Natural killer cell (primary cell): ENCODE measurements around the gene C5orf58. TPM values are rescaled to one million over a fixed set of nuclear protein-coding genes. Genes with fewer than 3 reads are reported as not detected.
A peak's percentile ranks its signal among the peaks of the same experiment; 100 is the strongest.

Experiments
- ATAC-seq, 3 donors: fragments of 150-1000 bp in 2 of 3; fragments of 200-7000 bp in 1 of 3; cut with Tn5 transposase; 1 replicate in 1 of 3; 2 replicates in 2 of 3; pipeline ENCODE4 v1.10.0; 2021; ENCODE audit warnings: mild to moderate bottlenecking in 2 of 3, moderate library complexity in 2 of 3
- DNase-seq, 2 donors: peaks; one replicate each; pipeline versions ENCODE4 v3.0.0 to v3.0.0-alpha.2; 2013 to 2021; ENCODE audit warnings: mixed read lengths in 1 of 2
- H3K27ac ChIP-seq: one replicate; pipeline ENCODE4 v1.5.1; 2013; ENCODE audit warnings: mild to moderate bottlenecking, low read length
- H3K27me3 ChIP-seq: one replicate; pipeline ENCODE4 v1.6.1; 2013; ENCODE audit warnings: low read length; ENCODE audit not compliant: control insufficient read depth, insufficient read depth
- H3K36me3 ChIP-seq: one replicate; pipeline ENCODE4 v1.6.1; 2013; ENCODE audit warnings: low read length; ENCODE audit not compliant: control insufficient read depth, insufficient read depth
- H3K4me1 ChIP-seq: one replicate; pipeline ENCODE4 v1.6.1; 2013; ENCODE audit warnings: low read length; ENCODE audit not compliant: control insufficient read depth, insufficient read depth
- H3K4me3 ChIP-seq: one replicate; pipeline ENCODE4 v1.5.1; 2013; ENCODE audit warnings: low read length
- H3K9me3 ChIP-seq: one replicate; pipeline ENCODE4 v1.6.1; 2013; ENCODE audit warnings: low read length; ENCODE audit not compliant: control insufficient read depth, insufficient read depth
- H3K27ac Mint-ChIP-seq, 2 donors: one replicate each; pipeline ENCODE4 v1.8.0; 2022; ENCODE audit warnings: mild to moderate bottlenecking in 2 of 2, mixed read lengths in 2 of 2, moderate library complexity in 1 of 2
- H3K27me3 Mint-ChIP-seq, 2 donors: one replicate each; pipeline ENCODE4 v1.8.0; 2022; ENCODE audit warnings: low read depth in 2 of 2, mixed read lengths in 2 of 2
- H3K36me3 Mint-ChIP-seq: one replicate; pipeline ENCODE4 v1.8.0; 2022; ENCODE audit warnings: mixed read lengths
- H3K4me1 Mint-ChIP-seq, 2 donors: one replicate each; pipeline ENCODE4 v1.8.0; 2022; ENCODE audit warnings: mixed read lengths in 2 of 2
- H3K4me3 Mint-ChIP-seq: one replicate; pipeline ENCODE4 v1.8.0; 2022; ENCODE audit warnings: mild to moderate bottlenecking, moderate library complexity, mixed read lengths
- H3K9me3 Mint-ChIP-seq, 2 donors: one replicate each; pipeline ENCODE4 v1.8.0; 2022; ENCODE audit warnings: mixed read lengths in 2 of 2
- WGBS: methylation state at CpG from one replicate; pipeline ENCODE4 v1.1.7; 2013; ENCODE audit warnings: missing lambda C conversion rate; ENCODE audit not compliant: insufficient coverage; 5-methylcytosine and 5-hydroxymethylcytosine counted together
- intact Hi-C: fragments of 100-400 bp; cut with micrococcal nuclease; formaldehyde crosslinking; loops from one replicate; pipeline ENCODE4 v1.14.2; 2022
- total RNA-seq, 4 donors: library from RNA; stranded (reverse); fragments of 120-200 nt in 1 of 4; gene quantifications; one replicate each; pipeline versions ENCODE4 v1.2.3 to v1.2.4, GENCODE V29; 2013 to 2022
- TF ChIP-seq, protein P1 (sequence below): fragments of 200-600 bp; IDR thresholded peaks from one replicate; pipeline ENCODE4 v1.8.0; 2022; ENCODE audit warnings: antibody characterized with exemption

C5orf58 gene
- total RNA-seq, 3 donors from 2014 or later (not counting 1 experiment from before 2014, with no cell fraction given) = not detected

- Mint-ChIP-seq H3K4me1 (peaks cover 96 to 100% of the 10 kb centered on the region in 2 donors), H3K27ac (peak overlapping the region; percentile 94 to 99), H3K27me3 (no peaks in the 10 kb centered on the region), H3K4me3 (peak overlapping the region; percentile 79), H3K36me3 (peaks cover 15% of the 10 kb centered on the region), H3K9me3 (no peaks in the 10 kb centered on the region)
- Histone ChIP-seq H3K36me3 (peaks cover 54% of the 10 kb centered on the region), H3K27me3 (no peaks in the 10 kb centered on the region), H3K9me3 (no peaks in the 10 kb centered on the region), H3K4me1 (peaks cover 93% of the 10 kb centered on the region), H3K27ac (peak overlapping the region; percentile 78), H3K4me3 (no peak overlapping the region)
- 45% methylated on average over 3 of the region's 4 CpGs for WGBS
- intact Hi-C loops = loop anchor here (1.0 to 2.0 kb wide), 2 partner anchors 8 to 25 kb away; no protein-coding TSS in a partner anchor
- ATAC-seq (no peak), DNase-seq (no peak)
- TF ChIP-seq, protein P1, sequence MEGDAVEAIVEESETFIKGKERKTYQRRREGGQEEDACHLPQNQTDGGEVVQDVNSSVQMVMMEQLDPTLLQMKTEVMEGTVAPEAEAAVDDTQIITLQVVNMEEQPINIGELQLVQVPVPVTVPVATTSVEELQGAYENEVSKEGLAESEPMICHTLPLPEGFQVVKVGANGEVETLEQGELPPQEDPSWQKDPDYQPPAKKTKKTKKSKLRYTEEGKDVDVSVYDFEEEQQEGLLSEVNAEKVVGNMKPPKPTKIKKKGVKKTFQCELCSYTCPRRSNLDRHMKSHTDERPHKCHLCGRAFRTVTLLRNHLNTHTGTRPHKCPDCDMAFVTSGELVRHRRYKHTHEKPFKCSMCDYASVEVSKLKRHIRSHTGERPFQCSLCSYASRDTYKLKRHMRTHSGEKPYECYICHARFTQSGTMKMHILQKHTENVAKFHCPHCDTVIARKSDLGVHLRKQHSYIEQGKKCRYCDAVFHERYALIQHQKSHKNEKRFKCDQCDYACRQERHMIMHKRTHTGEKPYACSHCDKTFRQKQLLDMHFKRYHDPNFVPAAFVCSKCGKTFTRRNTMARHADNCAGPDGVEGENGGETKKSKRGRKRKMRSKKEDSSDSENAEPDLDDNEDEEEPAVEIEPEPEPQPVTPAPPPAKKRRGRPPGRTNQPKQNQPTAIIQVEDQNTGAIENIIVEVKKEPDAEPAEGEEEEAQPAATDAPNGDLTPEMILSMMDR = no peak
Measured at GRCh38 chr5:170279459-170279817, 46.7 kb downstream of the C5orf58 start.

DNA sequence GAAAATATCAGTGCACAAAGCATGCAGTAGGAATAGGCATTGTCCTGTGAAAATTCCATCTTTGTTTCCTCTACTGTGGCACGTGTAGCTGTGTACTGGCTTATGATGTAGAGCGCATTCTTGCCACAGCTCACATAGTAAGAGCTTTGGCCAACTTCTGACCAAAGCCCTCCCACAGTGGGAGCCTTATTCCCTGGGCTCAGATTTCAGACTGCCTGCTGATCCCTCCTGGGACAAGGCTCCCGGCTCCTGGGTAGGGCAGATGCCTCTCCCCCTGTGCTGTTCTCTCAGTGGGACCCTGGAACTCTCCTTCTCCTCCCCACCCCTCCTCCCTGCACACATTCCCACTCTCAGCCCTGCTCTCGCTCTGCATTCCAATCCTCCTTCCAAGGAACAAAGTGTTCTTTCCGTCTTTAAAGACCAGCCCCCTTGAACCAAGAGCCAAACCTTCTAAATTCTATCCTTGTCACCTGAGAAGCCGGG lies 47.3 kb downstream of the C5orf58 start:
- H3K4me3 Mint-ChIP-seq = peak overlapping the region; percentile 79
- Histone ChIP-seq H3K27ac (peak overlapping the region; percentile 78), H3K4me1 (peaks cover 91% of the 10 kb centered on the region), H3K27me3 (no peaks in the 10 kb centered on the region), H3K4me3 (no peak overlapping the region), H3K9me3 (no peaks in the 10 kb centered on the region), H3K36me3 (peaks cover 55% of the 10 kb centered on the region)
- H3K27ac Mint-ChIP-seq = peak overlapping the region; percentile 94 to 99
- H3K9me3 Mint-ChIP-seq = no peaks in the 10 kb centered on the region
- TF ChIP-seq, protein P1 = no peak
- 67% methylated on average over 6 of the region's 6 CpGs for WGBS
- no peak for DNase-seq
- intact Hi-C loops = no loop called here
- no peaks in the 10 kb centered on the region for H3K27me3 Mint-ChIP-seq
- H3K36me3 Mint-ChIP-seq = peaks cover 21% of the 10 kb centered on the region
- ATAC-seq = no peak
- H3K4me1 Mint-ChIP-seq = peaks cover 98 to 100% of the 10 kb centered on the region in 2 donors

GRCh38 chr5:170283296-170283695 lies 50.5 kb downstream of the C5orf58 start:
- H3K36me3 ChIP-seq = peaks cover 71% of the 10 kb centered on the region

More at GRCh38 chr5:170283296-170283695, 50.5 kb downstream of the C5orf58 start:
- H3K4me1 Mint-ChIP-seq = peaks cover 98 to 100% of the 10 kb centered on the region in 2 donors
- H3K4me3 Mint-ChIP-seq = peak overlapping the region; percentile 83
- TF ChIP-seq, protein P1 = no peak
- no peak for DNase-seq
- Histone ChIP-seq H3K27ac (peak overlapping the region; percentile 57), H3K9me3 (no peaks in the 10 kb centered on the region), H3K4me1 (peaks cover 82% of the 10 kb centered on the region), H3K27me3 (no peaks in the 10 kb centered on the region), H3K4me3 (no peak overlapping the region)
- intact Hi-C loops = loop anchor here (1.0 kb wide), 1 partner anchor 10 kb away; no protein-coding TSS in a partner anchor
- peak overlapping the region; percentile 94 to 99 for H3K27ac Mint-ChIP-seq
- H3K9me3 Mint-ChIP-seq = no peaks in the 10 kb centered on the region
- 65% methylated on average over 1 of the region's 1 CpG for WGBS
- no peak for ATAC-seq
- no peaks in the 10 kb centered on the region for H3K27me3 Mint-ChIP-seq
- peaks cover 53% of the 10 kb centered on the region for H3K36me3 Mint-ChIP-seq
